ENCODE results near the gene MESP2.
"Not testable (repeated sequence)": the region's sequence is repeated elsewhere in the genome, so short reads cannot be mapped to it uniquely, and the experiment has no call there.

Gene MESP2

GRCh38 chr15:89775815-89776214 is 317 bp upstream of the MESP2 start:
- no peak overlapping the region for H3K4me3 ChIP-seq (ENCODE audit: low read length)
- DNase-seq (ENCODE audit: low read depth, low spot score), result no peak

- no peak overlapping the region for H3K4me3 ChIP-seq (ENCODE audit: low read length)
- DNase-seq (ENCODE audit: low read depth, low spot score), result no peak
Observed at GRCh38 chr15:89777073-89777751, 1.1 kb downstream of the MESP2 start.

DNA sequence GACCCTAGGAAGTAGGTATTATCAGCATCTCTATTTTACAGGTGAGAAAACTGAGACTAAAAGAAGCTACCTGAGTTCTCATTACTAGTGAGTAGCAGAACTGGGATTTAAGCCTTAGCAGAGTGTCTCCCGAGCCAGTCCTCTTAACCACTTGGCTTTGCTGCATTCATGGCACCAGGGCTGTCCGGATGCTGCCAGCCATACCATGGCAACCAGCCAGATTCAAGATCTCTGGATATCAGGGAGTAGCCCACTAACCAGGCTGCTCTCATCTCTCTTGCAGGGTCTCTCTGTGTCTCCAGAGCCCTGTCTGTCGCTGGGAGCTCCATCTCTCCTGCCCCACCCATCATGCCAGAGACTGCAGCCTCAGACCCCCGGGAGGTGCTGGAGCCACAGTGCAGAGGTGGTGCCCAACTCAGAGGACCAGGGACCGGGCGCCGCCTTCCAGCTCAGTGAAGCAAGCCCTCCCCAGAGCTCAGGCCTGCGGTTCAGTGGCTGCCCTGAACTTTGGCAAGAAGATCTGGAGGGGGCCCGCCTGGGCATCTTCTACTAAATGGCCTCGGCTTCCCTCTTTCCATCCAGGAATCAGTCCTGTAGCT is 1.7 kb downstream of the MESP2 start:
- H3K4me3 ChIP-seq (ENCODE audit: low read length), result no peak overlapping the region
- no peak for DNase-seq (ENCODE audit: low read depth, low spot score)

DNA sequence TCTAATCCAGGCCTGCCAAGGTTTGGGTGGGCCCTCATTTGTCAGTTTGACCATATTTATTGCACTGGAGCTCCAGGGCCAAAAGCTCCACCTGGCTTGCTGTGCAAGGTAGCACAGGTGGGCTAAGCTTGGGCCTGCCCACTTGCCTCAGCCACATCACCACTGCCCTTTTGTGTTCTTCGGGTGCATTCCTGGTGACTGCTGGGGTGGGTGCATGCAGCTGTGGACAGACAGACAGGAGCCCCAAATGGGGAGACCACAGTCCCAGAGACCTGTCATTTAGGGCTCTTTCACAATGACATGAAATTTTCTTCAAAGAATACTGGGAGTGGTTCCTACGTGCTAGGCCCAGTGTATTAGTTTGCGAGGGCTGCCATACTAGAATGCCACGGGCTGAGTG is 2.7 kb downstream of the MESP2 start:
- DNase-seq (ENCODE audit: low read depth, low spot score), result no peak

GRCh38 chr15:89780601-89781000 is 4.5 kb downstream of the MESP2 start:
- H3K4me3 ChIP-seq (ENCODE audit: low read length), result no peak overlapping the region

More for the DNA sequence above, 2.7 kb downstream of the MESP2 start:
- no peak overlapping the region for H3K4me3 ChIP-seq (ENCODE audit: low read length)

GRCh38 chr15:89781055-89781454 is 4.9 kb downstream of the MESP2 start:
- H3K4me3 ChIP-seq (ENCODE audit: low read length), result no peak overlapping the region
- no peak for DNase-seq (ENCODE audit: low read depth, low spot score)

More at GRCh38 chr15:89780601-89781000, 4.5 kb downstream of the MESP2 start:
- no peak for DNase-seq (ENCODE audit: low read depth, low spot score)

DNA sequence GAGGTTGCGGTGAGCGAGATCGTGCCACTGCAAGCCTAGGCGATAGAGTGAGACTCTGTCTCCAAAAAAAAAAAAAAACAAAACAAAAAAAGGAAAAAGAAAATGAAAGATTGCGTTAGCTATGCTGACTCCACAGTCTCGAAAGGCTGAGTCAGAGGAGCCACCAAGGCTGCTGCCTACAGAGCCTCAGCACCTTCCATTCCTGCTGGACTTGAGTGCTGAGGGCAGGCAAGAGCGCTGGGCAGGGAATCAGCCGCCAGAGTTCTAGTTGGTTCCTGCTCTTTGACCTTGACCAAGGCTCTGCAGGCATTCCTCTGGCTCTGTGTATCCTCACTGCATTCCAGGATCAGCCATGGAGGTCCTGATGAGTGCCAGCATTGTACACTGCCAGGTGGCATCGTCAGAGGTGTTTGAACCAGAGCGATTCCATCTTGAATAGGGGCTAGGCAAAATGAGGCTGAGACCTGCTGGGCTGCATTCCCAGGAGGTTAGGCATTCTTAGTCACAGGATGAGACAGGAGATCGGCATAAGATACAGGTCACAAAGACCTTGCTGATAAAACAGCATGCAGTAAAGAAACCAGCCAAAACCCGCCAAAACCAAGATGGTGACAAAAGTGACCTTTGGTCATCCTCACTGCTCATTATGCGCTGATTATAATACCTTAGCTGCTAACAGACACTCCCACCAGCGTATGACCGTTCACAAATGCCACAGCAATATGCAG is 5.9 kb downstream of the MESP2 start:
- no peak for DNase-seq (ENCODE audit: low read depth, low spot score)
- no peak overlapping the region for H3K4me3 ChIP-seq (ENCODE audit: low read length)

DNA sequence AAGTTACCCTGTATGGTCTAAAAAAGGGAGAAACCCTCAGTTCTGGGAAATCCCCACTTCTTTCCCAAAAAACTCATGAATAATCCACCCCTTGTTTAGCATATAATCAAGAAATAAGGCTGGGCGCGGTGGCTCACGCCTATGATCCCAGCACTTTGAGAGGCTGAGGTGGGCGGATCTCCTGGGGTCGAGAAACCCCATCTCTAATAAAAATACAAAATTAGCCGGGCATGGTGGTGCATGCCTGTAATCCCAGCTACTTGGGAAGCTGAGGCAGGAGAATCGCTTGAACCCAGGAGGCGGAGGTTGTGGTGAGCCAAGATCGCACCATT is 6.5 kb downstream of the MESP2 start:
- not testable (repeated sequence) for H3K4me3 ChIP-seq (ENCODE audit: low read length); DNase-seq (ENCODE audit: low read depth, low spot score)

- H3K4me3 ChIP-seq (ENCODE audit: low read length), result no peak overlapping the region
- DNase-seq (ENCODE audit: low read depth, low spot score), result no peak
Observed at GRCh38 chr15:89783111-89783860, 7.2 kb downstream of the MESP2 start.

DNA sequence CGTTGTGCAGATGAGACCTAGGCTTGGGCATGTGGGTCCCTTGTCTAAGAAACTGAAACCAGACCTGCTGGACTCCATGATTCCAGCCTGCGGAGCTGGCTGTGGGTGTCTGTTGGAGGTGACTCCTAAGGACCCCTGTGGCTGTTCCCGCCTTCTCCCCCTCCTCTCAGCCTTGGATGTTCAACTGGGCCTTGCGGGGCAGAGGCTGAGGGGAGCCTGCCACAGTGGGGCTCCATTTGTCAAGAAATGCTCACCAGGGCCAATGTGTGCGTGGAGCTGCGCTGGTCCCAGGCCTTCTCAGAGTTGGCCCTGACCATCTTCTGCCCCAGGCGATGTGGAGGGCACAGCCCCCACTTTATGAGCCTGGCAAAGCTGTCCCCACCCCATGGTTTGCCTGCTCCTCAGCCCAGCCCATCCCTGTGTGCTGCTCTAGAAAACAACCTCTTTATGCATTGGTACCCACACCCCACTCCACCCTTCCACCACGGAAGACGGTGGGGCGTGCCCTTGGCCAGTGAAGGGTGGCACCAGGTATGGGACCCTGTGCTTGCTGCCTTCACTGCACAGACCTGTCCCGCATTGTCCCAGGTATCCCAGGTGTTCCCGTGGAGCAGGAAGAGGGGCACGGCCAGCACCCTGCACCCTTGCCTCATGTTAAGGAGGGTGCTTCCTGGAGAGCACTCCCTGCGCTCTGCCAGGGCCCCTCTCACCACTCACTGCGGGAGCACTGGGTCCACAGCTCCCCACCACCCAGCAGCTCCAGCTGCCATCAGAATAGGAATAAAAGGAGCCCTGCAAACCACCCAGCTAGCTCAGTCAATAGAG is 7.9 kb downstream of the MESP2 start:
- no peak for DNase-seq (ENCODE audit: low read depth, low spot score)
- H3K4me3 ChIP-seq (ENCODE audit: low read length), result no peak overlapping the region

DNA sequence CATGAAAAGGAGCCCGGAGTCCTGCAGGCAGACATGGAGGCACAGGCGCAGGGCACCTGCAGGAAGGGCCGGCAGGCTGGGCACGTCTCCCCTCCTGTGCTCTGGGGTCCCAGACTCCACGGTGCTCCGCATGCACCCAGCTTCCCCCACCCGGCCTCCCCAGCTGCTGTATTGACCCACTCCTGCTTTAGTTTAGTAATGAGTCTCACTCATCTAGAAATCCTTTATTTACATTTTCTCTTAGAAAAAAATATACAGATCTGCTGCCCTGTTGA is 8.5 kb downstream of the MESP2 start:
- H3K4me3 ChIP-seq (ENCODE audit: low read length), result no peak overlapping the region
- DNase-seq (ENCODE audit: low read depth, low spot score), result no peak

GRCh38 chr15:89785064-89785773 is 9.1 kb downstream of the MESP2 start:
- no peak overlapping the region for H3K4me3 ChIP-seq (ENCODE audit: low read length)
- no peak for DNase-seq (ENCODE audit: low read depth, low spot score)

- no peak for DNase-seq (ENCODE audit: low read depth, low spot score)
Observed at GRCh38 chr15:89785774-89786140, 9.6 kb downstream of the MESP2 start.

GRCh38 chr15:89787944-89788343 is 11.8 kb downstream of the MESP2 start:
- H3K4me3 ChIP-seq (ENCODE audit: low read length), result no peak overlapping the region

More at GRCh38 chr15:89785774-89786140, 9.6 kb downstream of the MESP2 start:
- no peak overlapping the region for H3K4me3 ChIP-seq (ENCODE audit: low read length)

DNA sequence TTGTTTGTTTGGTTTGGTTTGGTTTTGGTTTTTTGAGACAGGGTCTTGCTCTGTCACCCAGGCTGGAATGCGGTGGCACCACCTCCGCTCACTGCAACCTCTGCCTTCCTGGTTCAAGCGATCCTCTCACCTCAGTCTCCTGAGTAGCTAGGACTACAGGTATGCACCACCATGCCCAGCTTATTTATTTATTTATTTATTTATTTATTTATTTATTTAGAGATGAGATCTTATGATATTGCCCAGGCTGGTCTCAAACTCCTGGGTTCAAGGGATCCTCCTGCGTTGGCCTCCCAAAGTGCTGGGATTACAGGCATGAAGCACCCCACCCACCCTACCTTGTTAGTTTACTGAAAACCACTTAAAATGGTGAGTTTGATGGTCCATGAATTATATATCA is 12.5 kb downstream of the MESP2 start:
- DNase-seq (ENCODE audit: low read depth, low spot score); H3K4me3 ChIP-seq (ENCODE audit: low read length): not testable (repeated sequence)

More at GRCh38 chr15:89787944-89788343, 11.8 kb downstream of the MESP2 start:
- DNase-seq (ENCODE audit: low read depth, low spot score), result no peak

DNA sequence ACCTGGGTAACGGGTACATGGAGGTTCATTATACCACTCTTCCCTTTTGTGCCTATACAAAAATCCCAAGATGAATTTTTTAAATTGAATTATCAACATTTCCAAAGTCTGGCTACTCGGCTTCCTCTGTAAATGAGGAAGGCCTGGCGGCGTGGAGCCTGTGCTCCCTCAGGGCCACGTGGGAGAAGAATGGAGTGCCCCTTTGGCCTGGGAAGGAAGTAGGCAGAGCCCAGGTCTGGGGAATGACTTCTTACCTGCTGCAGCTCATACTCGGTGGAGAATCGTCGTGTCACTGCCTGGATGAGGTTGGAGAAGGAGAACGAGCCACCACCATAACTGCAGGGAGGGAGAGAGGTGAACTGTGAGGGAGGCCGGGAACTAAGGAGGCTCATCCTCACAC is 14.1 kb downstream of the MESP2 start:
- DNase-seq (ENCODE audit: low read depth, low spot score), result no peak
- H3K4me3 ChIP-seq (ENCODE audit: low read length), result no peak overlapping the region

DNA sequence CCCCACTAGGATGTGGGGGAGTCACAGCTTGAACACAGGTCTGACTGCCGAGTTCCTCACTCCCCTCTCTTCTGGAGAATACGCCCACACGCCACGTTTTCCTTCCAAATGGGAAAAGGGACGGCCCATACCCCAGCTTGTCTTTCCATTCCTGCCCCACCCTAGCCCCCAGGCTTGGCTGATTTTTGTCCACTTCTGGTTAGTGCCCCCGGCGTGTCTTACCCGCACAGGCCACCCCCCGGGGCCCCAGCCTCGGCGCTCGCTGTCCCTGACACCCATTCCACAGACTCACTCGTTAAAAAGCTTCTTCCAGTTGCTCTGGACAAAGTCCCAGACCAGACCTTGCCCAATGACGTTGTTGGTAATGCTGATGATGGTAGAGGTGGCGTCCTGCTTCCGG is 14.5 kb downstream of the MESP2 start:
- DNase-seq (ENCODE audit: low read depth, low spot score), result no peak
- no peak overlapping the region for H3K4me3 ChIP-seq (ENCODE audit: low read length)

DNA sequence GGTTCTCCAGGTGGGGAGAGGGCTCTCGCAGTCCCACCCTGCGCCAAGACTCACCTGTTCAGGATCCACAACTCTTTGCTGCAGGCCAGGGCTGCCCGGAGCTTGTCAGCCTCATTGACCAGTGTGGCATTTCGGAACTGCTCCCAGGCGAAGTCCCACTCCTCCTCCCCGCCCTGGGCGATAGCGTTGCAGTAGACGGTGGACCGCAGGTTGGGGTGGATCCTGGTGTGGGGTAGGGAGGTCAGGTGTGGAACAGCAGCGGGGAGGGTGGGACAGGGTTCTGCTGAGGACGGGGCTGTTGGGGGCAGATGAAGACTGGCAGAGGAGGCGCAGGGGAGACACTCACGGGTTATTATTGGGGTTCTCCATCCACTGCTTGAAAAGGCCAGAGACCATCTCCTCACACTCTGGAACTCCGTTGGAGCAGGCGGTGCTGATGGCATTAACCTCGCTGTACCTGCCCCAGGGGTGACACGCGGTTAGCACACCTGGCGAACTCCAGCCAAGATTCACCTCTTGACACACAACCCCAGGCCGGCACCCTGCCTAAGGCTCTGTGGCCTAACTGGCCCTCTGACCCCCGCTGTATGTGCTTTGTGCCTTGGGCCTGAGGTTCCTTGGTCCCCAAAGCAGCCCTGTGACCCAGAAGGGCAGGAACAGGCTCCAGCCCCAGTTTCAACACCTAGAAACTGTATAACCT is 16.1 kb downstream of the MESP2 start:
- no peak for DNase-seq (ENCODE audit: low read depth, low spot score)
- no peak overlapping the region for H3K4me3 ChIP-seq (ENCODE audit: low read length)

Measured in Jurkat, Clone E6-1 (cell line).